GM18520 (cell line): ENCODE data around the gene ACVR1.
"Not testable (repeated sequence)": the region's sequence is repeated elsewhere in the genome, so short reads cannot be mapped to it uniquely, and the experiment has no call there.

Experiments used
- ATAC-seq: cut with Tn5 transposase; IDR thresholded peaks from one replicate; pipeline ENCODE4 v1.9.1; 2021; ENCODE audit not compliant: unreplicated experiment

ACVR1 gene

DNA sequence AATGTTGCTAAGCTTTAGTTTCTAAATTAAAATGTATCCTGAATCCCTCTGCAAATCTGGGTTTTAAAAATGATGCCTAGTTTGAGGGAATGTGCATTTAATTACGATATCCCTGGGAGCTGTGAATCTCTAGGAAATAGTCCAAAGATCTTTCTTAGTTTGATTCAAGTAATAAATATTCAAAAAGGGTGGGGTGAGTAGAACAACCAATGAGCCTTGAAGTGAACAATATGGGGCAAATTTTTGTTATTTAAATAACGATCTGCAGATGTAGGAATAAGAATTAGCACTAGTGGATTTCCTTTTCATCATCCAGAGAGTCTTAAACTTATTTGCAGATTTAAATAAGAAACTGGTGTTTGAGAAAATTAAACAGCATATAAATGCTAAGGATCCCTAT lies 106.3 kb downstream of the ACVR1 start:
- no peak for ATAC-seq

GRCh38 chr2:157764386-157764785 lies 111.7 kb downstream of the ACVR1 start:
- ATAC-seq: no peak

DNA sequence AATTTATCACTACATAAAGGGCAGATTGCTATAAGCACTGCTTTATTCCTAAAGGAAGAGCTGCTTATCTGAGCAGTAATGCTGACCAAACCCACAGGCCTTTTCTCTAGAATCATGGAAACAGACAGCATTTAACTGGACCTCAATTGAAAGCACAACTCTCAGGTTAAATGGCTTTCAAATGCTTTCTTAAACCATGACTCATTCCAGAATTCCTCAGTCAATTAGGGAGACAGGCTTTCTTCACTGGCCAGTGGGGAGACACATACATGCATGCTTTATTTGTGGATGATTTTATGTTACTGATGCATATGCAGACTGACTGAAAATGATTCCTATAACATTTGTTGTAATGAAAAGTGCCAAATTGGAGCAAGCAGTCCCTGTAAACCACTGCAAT lies 114.6 kb downstream of the ACVR1 start:
- ATAC-seq: no peak

DNA sequence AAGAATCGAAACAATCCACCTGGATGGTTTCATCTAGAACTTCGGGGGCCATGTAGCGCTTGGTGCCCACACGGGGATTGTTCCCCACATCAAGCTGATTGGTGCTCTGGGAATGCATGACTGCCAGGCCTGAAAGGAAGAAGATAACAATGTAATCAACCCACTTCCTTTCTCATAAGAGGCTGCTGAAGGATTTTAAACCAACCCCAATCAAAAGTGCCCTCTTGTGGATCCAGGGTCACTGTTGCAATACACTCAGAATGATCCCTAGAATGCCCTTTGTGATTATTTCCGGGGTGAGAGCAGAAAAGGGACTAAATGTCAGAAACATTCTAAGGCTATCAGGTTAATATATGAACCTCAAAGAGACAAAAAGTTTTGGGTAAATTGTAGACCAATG lies 115.2 kb downstream of the ACVR1 start:
- ATAC-seq: no peak

DNA sequence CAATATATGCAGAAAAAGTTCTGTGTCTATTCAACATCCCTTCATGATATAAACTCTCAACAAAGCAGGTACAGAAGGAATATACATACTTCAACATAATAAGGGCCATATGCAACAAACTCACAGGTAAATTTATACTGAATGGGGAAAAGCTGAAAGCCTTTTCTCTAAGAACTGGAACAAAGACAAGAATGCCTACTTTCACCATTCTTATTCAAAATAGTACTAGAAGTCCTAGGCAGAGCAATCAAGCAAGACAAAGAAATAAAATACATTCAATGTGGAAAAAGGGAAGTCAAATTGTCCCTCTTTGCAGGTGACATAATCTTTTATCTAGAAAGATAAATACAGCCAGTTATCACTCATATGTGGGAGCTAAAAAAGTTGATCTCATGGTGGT lies 116.3 kb downstream of the ACVR1 start:
- no peak for ATAC-seq

- ATAC-seq: no peak
Measured at GRCh38 chr2:157758586-157758985, 117.5 kb downstream of the ACVR1 start.

DNA sequence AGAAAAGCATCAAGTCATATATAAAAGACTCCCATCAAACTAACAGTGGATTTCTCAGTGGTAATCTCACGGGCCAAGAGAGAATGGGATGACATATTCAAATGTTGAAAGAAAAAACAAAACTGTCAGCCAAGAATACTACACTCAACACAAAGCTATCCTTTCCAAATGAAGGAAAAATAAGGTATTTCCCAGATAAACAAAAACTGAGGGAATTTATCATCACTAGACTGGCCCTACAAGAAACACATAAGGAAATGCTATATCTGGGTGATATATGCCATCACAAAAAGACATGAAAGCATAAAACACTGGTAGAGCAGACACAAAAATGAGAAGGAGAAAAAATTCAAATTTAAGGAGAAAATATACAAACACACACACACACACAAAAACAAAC lies 118.6 kb downstream of the ACVR1 start:
- ATAC-seq: no peak

DNA sequence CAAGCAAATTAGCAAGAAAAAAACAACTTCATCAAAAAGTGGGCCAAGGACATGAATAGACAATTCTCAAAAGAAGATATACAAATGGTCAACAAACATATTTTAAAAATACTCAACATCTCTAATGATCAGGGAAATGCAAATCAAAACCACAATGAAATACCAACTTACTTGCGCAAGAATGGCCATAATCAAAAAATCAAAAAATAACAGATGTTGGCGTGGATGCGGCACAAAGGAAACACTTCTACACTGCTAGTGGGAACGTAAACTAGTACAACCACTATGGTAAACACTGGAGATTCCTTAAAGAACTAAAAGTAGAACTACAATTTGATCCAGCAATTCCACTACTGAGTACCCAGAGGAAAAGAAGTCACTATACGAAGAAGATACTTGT lies 119.7 kb downstream of the ACVR1 start:
- not testable (repeated sequence) for ATAC-seq

- ATAC-seq: peak; percentile 40
Measured at GRCh38 chr2:157751462-157752058, 124.6 kb downstream of the ACVR1 start.

DNA sequence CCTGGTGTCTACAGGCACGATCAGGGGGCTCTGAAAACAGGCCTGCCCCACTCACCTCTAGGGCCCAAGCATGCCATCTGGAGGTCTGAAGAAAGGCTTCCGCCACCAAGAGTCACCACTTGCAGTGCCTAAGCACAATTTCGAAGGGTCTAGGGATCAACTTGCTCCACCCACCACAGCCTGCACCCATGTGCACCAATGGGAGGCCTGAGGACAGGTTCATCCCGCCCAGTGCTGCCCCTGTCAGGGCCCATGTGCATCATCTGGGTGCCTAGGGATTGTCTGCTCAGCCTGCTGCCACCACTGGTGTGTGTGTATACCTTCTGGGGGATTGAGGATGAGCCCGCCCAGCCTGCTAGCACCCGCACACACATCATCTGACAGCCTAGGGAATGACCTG lies 126.4 kb downstream of the ACVR1 start:
- ATAC-seq: no peak

GRCh38 chr2:157748371-157749142 lies 127.6 kb downstream of the ACVR1 start:
- ATAC-seq: no peak

GRCh38 chr2:157747695-157748370 lies 128.3 kb downstream of the ACVR1 start:
- peak; percentile 48 for ATAC-seq

- ATAC-seq: no peak
Measured at GRCh38 chr2:157747280-157747679, 128.8 kb downstream of the ACVR1 start.

DNA sequence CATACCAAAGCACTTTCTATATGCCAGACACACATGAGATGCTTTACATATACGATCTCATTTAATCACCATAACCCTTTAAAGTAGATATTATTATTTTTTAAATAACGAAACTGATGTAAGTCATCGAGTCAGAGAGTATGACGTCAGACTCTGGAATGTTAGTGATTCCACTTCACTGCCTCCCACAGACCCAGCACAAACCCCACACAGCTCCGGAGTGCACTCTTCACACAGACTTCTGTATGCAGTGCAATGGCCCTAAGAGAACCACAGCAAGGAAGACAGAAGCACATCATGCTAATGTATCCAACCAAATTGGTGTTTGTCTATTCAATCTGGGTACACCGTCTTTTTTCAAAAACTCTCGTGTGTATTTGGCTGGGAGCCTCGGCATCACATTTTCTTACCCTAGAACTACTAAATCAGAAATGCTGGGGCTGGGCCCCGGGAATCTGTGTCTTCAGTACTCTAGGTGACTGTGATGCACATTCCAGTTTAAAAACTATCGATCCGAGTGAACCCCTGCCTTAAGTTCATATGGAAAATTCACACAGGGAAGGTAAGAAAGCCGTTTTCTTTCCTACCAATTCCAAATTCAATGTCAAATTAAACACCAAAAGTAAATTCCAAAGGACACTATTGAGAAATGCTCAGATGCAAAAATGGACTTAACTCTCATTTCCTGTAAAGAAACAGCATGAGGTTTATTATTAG lies 129.7 kb downstream of the ACVR1 start:
- no peak for ATAC-seq

DNA sequence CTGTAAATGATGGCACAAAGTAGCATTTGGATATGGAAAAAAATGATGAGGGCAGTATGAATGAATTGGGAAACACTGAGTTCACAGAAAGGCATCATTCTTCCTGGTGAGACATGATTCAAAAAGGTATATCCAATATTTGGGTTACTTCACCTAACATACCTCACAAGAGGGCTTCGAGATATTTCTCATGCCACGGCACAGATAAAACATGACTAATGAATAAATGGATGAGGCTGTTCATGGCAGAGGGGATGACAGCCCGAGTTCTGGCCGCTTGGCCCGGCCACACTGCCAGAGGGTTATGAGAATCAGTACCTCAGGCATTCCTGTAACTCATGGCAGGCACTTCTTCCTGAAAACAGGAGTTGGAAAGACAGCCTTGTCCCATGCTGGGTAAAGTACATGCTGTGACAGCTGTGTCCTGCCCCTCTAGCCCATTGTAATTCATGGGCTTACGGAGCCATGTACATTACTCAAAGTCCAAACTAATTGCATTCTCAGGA lies 131.5 kb downstream of the ACVR1 start:
- no peak for ATAC-seq

GRCh38 chr2:157743051-157743450 lies 133.1 kb downstream of the ACVR1 start:
- ATAC-seq: peak; percentile 90

- no peak for ATAC-seq
Measured at GRCh38 chr2:157741819-157742484, 134.2 kb downstream of the ACVR1 start.

- ATAC-seq: no peak
Measured at GRCh38 chr2:157737656-157738055, 138.5 kb downstream of the ACVR1 start.

DNA sequence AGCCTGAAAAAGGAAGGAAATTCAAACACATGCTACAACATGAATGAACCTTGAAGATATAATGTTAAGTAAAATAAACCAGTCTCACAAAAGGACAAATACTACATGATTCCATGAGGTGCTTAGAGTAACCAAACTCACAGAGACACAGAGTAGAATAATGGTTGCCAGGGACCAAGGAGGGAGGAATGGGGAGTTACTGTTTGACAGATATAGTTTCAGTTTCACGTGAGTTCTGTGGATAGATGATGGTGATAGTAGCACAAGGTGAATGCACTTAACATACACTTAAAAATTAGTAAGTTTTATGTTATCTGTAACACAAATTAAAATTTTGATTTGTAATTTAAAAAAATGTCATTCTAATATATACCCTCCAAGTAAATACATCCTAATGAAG lies 140.6 kb downstream of the ACVR1 start:
- peak; percentile 51 for ATAC-seq

GRCh38 chr2:157733263-157733662 lies 142.9 kb downstream of the ACVR1 start:
- ATAC-seq: no peak

DNA sequence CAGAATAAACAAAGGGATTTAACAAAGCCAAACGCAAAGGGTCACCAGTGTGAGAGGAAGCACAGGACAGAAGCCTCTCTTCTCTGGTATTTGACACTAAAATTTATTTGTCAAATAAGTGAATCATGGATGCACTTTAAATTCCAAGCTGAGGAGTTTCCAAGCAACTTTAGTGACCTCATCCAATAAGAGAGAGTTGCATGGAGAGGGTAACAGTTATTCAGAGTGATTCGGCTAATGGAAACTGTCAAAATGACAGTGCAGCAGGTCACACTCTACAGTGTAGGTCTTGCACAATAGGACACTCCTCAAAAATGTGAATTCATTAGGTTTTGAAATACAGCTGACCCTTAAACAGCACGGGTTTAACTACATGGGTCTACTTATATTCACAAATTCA lies 143.5 kb downstream of the ACVR1 start:
- ATAC-seq: no peak
